ENCODE results near the gene MAFF.

MAFF gene

GRCh38 chr22:38258895-38259294, 57.1 kb downstream of the MAFF start:
- H3K9me3 ChIP-seq (ENCODE audit: control insufficient read depth, insufficient read depth, low read length), result no peaks in the 10 kb centered on the region
- peaks cover 2% of the 10 kb centered on the region; the same call in 1 of the 2 replicates for H4K20me1 ChIP-seq (ENCODE audit: control insufficient read depth, insufficient read depth, low read depth, low read length)
- no peak overlapping the region for H3K27ac ChIP-seq (ENCODE audit: low read depth, low read length)
- no peaks in the 10 kb centered on the region for H3K36me3 ChIP-seq (ENCODE audit: control insufficient read depth, low read length)
- TF ChIP-seq EZH2phosphoT487 (IDR thresholded peaks at IDR 0.05; ENCODE audit: borderline replicate concordance, low read length), result no peak
- no peak for TF ChIP-seq CTCF (IDR thresholded peaks at IDR 0.05; ENCODE audit: low read depth, low read length, poor library complexity, severe bottlenecking)
- no peaks in the 10 kb centered on the region for H3K9me2 ChIP-seq (replicated peaks; ENCODE audit: control insufficient read depth, low read length)
- H3F3A ChIP-seq (ENCODE audit: control insufficient read depth, insufficient read depth), result peaks cover 12% of the 10 kb centered on the region
- H3K27me3 ChIP-seq (ENCODE audit: control insufficient read depth, low read length), result no peaks in the 10 kb centered on the region
- no peak overlapping the region for H3K4me2 ChIP-seq (ENCODE audit: low read length)
- no peak overlapping the region for H3K4me3 ChIP-seq (ENCODE audit: low read length)
- H3K79me2 ChIP-seq (ENCODE audit: control insufficient read depth, low read length), result no peaks in the 10 kb centered on the region
- peaks cover 25% of the 10 kb centered on the region for H3K4me1 ChIP-seq (ENCODE audit: control insufficient read depth, low read length)

- Histone ChIP-seq H3K27me3 (ENCODE audit: control insufficient read depth, low read length) (no peaks in the 10 kb centered on the region), H3F3A (ENCODE audit: control insufficient read depth, insufficient read depth) (peaks cover 12% of the 10 kb centered on the region), H3K4me2 (ENCODE audit: low read length) (peak overlapping the region; percentile 41), H4K20me1 (ENCODE audit: control insufficient read depth, insufficient read depth, low read depth, low read length) (peaks cover 2% of the 10 kb centered on the region; the same call in 1 of the 2 replicates), H3K79me2 (ENCODE audit: control insufficient read depth, low read length) (no peaks in the 10 kb centered on the region), H3K9me3 (ENCODE audit: control insufficient read depth, insufficient read depth, low read length) (no peaks in the 10 kb centered on the region), H3K4me1 (ENCODE audit: control insufficient read depth, low read length) (peaks cover 25% of the 10 kb centered on the region), H3K9me2 (replicated peaks; ENCODE audit: control insufficient read depth, low read length) (no peaks in the 10 kb centered on the region), H3K4me3 (ENCODE audit: low read length) (no peak overlapping the region), H3K27ac (ENCODE audit: low read depth, low read length) (no peak overlapping the region), H3K36me3 (ENCODE audit: control insufficient read depth, low read length) (no peaks in the 10 kb centered on the region)
- TF ChIP-seq EZH2phosphoT487 (IDR thresholded peaks at IDR 0.05; ENCODE audit: borderline replicate concordance, low read length) (no peak), CTCF (IDR thresholded peaks at IDR 0.05; ENCODE audit: low read depth, low read length, poor library complexity, severe bottlenecking) (no peak)
These were observed 57.6 kb downstream of the MAFF start for GRCh38 chr22:38259370-38259769.

- Histone ChIP-seq H3K4me3 (ENCODE audit: low read length) (no peak overlapping the region), H3K9me2 (replicated peaks; ENCODE audit: control insufficient read depth, low read length) (no peaks in the 10 kb centered on the region), H3K27ac (ENCODE audit: low read depth, low read length) (peak overlapping the region; percentile 15), H3K36me3 (ENCODE audit: control insufficient read depth, low read length) (no peaks in the 10 kb centered on the region), H3K4me1 (ENCODE audit: control insufficient read depth, low read length) (peaks cover 25% of the 10 kb centered on the region), H4K20me1 (ENCODE audit: control insufficient read depth, insufficient read depth, low read depth, low read length) (no peaks in the 10 kb centered on the region; the same call in 1 of the 2 replicates), H3K79me2 (ENCODE audit: control insufficient read depth, low read length) (no peaks in the 10 kb centered on the region), H3F3A (ENCODE audit: control insufficient read depth, insufficient read depth) (peaks cover 12% of the 10 kb centered on the region), H3K9me3 (ENCODE audit: control insufficient read depth, insufficient read depth, low read length) (no peaks in the 10 kb centered on the region), H3K4me2 (ENCODE audit: low read length) (peak overlapping the region; percentile 41), H3K27me3 (ENCODE audit: control insufficient read depth, low read length) (no peaks in the 10 kb centered on the region)
- TF ChIP-seq CTCF (IDR thresholded peaks at IDR 0.05; ENCODE audit: low read depth, low read length, poor library complexity, severe bottlenecking) (no peak), EZH2phosphoT487 (IDR thresholded peaks at IDR 0.05; ENCODE audit: borderline replicate concordance, low read length) (no peak)
These were observed 59.2 kb downstream of the MAFF start for GRCh38 chr22:38260761-38261681.

Measured in DOHH2 (cell line).